HG03558 (cell line): Measurements from ENCODE around the gene WBP2NL.

Source experiments
- ATAC-seq: cut with Tn5 transposase; IDR thresholded peaks from one replicate; pipeline ENCODE4 v1.9.1; 2021; ENCODE audit warnings: moderate number of reproducible peaks; ENCODE audit not compliant: unreplicated experiment; ENCODE audit errors: extremely low read depth

Gene WBP2NL

DNA sequence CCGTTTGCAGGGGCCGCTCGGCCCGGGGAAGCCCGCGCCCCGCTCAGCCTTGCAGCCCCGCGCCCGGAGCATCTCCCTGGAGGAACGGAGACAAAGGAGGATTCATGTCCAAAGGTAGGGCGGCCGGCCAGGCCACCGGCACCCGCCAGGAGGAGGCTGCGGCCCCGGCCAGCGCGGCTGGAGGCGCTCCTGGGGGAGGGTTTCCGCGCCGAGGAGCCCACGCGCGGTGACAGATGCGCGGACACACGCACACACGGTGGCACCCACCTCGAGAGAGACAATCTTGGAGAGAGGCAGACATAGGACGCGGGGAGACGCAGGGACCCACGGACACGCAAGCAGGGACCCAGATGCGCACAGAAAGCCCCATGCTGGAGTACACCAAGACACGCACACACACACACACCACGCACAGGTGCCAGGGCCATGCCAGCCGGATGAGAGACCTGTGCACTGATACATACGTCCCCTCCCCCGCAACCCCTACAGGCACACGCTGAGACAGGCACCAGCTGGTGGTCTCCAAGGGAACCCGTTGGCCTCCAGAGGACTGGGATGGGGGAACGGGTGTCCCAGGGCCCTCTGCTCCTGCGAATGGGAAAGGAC lies 21.5 kb upstream of the WBP2NL start:
- ATAC-seq, result no peak

DNA sequence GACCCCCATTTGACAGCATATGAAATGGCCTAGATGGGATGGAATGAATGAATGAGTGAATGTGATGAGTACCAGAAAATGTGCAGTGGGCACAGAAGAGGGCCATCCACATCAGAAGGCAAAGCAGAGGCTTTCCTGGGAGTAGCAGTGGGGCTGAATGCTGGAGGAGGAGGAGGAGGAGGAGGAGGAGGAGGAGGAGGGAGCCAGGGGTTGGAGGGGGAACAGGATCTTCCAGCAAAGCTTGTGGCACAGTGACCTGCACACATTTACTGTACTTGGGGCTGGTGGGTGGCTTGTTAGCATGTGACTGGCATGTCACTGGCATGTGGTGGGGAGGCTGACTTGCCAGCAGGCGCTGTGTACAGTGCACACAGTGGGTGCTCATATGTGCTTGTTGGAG lies 19.9 kb upstream of the WBP2NL start:
- no peak for ATAC-seq

DNA sequence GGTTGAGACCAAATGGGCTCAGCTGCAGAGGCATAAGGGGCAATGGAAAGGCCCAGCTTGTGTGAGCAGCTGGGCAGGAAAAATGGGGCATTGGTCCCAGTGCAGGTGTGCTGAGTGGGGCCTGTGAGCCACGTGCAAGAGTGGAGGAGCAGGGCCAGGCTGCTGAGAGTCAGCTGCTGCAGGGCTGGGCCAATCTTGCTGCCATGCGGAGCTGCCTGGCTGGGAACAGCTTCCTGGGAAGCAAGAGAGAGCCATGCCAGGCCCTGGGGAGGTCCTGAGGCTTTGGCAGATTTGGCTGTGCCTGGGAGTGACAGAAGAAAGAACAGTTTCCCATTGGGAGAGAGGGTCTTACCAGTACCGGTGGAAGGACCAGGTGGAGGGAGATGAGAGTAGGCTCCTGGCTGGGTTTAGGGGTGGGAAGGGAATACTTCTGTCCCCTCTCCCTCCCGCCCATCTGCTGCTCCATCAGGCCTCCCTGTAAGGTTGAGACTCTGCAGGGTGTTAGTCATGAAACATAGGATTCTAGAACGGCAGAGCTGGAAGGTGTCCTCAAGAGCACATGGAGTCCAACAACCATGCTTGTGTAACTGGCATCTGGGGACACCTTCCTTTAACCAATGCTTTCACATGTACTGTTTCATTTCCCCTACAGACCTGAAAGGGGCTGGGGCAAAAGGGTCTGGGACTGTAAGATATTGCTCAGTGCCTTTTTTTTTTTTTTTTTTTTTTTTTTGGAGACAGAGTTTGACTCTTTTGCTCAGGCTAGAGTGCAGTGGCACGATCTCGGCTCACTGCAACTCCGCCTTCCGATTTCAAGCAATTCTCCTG lies 19.0 kb upstream of the WBP2NL start:
- no peak for ATAC-seq

DNA sequence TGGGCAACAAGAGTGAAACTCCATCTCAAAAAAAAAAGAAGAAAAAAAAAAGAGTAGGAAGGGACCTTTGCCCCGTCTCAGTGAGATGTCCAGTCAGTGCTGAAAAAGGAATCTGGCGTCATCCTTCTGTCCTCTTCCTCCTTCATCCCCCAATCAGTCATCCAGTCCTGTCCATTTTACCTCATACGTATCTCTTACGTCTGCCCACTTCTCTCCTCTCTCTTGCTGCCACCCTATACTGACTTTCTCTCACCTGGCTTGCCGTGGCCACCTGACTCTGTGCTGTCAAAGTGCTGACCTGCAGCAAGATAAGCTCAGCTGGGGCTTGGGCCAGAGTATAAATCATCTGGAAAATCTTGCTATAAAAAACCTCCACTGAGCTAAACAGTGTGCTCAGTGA lies 15.7 kb upstream of the WBP2NL start:
- ATAC-seq, result no peak

DNA sequence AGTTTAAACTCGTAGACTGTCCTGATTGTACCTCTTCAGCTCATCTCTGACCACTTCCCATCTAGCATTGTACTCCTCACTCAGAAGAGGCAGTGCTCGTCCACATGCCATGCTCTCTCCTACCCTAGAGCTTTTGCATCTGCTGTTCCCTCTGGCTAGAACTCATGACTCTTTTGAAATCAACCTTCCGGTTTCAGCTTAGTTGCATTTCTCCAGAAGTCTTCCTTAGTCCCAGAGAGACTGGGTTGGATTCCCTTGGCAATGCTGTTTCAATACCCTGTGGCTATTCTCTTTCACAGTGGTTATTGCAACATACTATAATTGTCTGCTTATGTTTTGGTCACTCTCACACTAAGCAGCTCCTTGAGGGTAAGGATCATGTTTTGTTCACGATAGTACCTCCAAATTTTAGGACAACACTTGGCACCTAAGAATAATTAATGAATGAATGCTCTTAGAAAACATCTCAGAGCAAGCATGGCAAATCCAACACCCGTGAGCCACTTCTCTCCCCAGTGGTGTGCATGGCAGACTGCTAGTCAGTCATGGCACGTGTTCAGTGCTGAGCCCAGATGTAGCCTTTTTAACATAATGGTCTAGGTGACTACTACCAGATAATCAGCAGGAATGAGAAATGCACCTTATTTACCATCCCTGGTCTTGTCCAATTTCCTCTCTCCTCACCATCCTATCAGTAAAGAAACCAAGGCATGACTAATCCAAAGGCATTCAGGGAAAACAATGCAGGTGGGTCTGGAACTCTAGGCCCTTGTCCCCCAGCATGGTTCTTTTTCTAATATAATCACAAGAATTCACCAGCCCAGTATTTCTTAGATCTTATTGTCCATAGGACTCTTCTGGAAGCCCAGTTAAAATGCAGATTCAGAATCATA lies 14.8 kb upstream of the WBP2NL start:
- ATAC-seq, result no peak

DNA sequence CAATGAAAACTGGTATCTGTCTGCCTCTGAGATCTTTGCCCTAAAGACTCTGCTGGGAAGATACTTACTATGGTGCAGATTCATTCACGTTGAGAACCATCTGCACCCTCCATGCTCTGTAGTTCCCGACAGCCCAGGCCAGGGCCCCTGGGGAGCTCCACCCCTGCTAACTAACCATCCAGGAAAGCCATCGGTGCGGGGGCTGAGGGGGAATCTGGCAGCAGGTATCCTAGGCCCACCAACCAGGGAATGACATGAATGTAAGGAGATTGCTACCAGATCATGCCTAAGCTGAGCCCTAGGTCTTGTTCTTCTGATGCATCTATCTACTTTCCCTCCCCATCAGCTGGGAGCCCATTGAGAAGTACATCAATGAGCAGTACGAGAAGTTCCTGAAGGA lies 11.3 kb upstream of the WBP2NL start:
- ATAC-seq, result no peak

DNA sequence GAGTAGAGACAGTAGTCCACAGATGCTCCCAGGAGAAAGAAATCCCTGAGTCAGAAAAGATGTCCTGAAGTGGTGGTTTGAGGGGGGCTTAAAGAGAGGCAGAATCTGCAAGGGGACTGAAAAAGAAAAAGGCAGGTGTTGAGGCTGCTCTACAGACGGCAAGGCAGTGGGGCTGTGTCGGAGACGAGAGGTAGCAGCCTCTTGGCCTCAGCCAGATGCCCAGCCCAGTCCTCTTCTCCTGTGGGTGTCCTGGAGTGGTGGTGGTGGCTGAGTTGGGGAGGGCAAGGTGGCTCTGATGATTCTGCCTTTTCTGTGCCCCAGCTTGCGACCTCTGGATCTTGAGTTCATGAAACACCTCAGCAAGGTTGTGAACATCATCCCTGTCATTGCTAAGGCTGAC lies 9.3 kb upstream of the WBP2NL start:
- ATAC-seq, result no peak

DNA sequence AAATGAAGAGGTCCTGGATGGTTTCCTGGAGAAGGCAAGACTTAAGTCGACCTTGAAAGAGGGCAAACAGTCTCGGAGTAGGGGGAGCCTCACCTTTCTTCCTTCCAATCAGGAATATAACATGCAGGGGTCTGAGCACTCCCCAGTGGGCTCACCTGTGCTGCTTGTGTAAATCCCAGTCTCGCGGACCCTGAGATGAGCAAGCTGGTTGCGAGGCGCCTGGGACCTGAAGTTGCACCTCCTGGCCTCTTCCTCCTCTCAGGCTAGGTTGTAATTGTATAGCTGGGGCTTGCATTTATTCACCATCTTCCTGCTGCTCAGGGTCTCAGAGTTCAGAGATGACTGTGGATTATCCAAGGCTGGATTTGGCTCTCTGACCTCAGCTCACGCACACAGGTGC lies 7.5 kb upstream of the WBP2NL start:
- ATAC-seq, result no peak

DNA sequence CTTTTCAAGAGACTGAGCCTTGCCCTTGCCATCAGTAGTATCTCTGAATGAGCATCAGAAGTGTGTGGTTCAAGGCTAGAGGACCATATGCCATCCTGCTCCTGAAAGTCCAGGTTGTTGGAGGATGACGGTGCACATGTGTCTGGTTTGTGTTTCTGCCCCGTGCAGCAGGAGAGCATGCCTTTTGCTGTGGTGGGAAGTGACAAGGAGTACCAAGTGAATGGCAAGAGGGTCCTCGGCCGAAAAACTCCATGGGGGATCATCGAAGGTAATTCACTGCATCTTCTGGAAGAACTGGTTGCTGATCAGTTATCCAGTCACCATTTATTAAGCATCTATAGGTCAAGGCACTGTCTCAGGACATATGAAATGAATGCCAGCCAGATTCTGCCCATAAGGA lies 6.1 kb upstream of the WBP2NL start:
- ATAC-seq, result no peak

DNA sequence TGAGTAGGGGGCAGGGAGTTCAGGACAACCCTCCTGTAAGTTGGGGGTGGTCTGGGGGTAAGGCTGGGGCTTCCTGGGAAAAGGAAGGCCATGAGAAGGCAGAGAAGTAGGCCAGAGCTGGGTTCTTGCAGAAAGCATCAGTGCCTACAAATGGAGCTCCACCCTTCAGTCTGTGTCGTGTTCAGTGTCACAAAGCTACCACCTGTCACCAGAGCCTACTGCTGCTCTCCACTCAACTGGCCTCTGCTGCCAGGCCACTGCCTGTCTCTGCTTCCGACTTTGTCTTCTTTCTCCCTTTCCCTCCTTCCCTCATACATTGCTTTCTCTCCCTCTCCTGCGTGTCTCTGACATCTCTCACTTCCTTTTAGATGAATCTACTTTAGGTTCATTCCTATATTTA lies 3.4 kb upstream of the WBP2NL start:
- no peak for ATAC-seq

DNA sequence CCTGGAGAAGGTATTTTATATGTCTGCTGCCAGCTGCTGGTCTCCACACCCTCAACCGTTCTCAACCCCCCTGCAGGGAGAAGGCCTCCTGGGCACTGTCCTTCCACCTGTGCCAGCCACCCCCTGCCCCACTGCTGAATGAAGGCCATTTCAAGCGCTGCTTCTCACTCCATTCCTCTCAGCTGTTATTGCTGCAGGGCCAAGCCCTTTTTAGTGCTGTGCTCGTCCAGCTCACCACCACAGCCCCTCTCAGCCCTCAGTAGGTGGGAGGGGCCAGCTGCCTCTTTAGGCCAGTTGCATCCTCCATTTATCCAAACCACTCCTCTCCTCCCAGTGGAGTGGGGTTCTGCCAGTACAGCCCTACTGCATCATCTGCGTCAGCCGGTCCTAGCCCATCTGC lies 1.8 kb upstream of the WBP2NL start:
- no peak for ATAC-seq

DNA sequence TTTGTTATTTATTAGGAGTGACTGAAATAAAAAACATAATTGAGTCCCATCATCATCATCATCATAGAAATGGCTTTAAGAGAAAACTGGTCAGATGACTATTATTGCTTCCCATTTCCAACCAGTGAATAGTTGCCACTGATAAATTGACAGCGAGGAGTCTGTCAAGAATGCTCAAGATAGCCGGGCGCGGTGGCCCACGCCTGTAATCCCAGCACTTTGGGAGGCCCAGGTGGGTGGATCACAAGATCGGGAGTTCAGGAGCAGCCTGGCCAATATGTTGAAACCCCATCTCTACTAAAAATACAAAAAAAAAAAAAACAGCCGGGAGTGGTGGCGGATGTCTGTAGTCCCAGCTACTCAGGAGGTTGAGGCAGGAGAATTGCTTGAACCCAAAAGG lies 1.9 kb downstream of the WBP2NL start:
- no peak for ATAC-seq

DNA sequence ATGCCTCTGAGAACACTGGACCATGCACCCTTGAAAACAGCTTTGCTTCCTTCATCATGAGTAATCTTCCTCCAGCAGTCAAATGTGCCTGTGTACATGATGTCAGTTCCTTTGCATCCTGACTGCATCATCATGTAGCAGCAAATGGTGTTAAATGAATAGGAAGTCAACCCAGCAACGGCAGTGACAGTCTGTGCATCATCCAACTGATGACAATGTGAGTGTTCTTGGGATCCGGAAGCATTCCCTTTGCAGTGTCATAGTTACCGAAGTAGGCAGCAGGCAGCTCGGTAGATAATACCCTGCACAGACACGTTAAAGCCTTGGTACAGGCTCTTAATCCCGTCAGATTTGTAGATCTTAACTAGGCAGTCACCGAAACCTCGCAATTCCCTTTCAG lies 2.5 kb downstream of the WBP2NL start:
- ATAC-seq, result no peak

DNA sequence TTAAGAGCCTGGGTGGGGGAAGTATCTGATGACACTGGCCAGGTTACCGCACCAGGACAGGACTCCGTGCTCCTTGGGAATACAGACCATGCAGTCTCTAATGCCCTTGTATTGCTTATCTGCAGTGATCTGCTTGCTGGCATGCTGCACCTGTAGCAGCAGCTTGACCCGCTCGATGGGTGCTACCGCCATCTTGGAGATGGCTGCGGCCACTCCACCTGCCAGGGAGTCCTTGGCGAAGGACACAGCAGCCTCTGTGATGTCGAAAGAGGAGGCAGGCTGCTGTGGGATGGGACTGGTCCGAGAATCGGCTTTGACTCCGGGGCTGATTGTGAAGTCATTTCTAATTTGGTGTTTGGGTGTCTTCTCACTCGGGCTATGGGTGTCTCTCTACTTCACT lies 3.1 kb downstream of the WBP2NL start:
- ATAC-seq, result no peak

DNA sequence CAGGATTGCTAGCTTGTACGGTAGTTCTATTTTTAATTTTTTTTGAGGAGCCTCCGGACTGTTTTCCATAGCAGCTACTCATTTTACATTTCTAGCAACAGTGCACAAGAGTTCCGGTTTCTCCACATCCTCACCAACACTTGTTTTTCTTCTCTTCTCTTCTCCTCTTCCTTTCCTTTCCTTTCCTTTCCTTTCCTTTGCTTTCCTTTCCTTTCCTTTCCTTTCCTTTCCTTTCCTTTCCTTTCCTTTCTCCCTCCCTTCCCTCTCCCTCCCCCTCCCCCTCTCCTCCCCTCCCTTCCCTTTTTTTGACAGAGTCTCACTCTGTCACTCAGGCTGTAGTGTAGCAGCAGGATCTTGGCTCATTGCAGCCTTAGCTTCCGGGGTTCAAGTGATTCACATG lies 9.3 kb downstream of the WBP2NL start:
- ATAC-seq, result no peak

DNA sequence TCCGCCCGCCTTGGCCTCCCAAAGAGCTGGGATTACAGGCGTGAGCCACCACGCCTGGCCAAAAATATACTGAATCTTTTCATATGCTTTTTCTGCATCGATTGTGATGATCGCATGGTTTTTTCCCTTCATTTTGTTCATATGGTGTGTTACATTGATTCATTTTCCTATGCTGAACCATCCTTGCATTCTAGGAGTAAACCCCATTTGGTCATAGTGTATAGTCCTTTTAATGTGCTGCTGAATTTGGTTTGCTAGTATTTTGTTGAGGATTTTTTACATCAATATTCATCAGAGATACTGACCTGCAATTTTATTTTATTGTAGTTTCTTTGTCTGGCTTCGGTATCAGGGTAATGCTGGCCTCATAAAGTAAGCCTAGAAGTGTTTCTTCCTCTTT lies 12.2 kb downstream of the WBP2NL start:
- no peak for ATAC-seq

DNA sequence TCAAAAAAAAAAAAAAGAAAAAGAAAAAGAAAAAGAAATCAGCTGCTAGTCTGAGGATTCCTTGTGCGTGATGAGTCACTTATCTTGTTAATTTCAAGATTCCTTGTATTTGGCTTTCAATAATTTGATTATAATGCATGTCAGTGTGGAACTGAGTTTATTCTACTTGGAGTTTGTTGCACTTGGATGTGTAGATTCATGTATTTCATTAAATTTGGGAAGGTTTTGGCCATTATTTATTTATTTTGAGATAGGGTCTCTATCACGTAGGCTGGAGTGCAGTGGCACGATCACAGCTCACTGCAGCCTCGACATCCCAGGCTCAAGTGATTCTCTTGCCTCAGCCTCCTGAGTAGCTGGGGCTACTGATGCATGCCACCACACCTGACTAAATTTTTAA lies 14.8 kb downstream of the WBP2NL start:
- ATAC-seq, result no peak

DNA sequence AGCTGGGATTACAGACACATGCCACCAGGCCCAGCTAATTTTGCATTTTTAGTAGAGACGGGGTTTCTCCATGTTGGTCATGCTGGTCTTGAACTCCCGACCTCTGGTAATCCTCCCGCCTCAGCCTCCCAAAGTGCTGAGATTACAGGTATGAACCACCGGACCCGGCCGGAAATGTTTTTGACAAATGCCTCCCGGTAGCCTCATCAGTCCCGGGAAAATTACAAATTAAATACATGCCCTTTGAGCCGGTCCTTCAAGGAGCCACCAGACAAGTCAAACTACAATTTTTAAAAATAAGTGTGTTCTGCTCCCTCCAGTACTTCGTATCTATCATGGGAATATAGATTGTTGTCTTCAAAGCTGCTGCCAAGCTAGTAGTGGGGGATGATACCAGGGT lies 17.5 kb downstream of the WBP2NL start:
- ATAC-seq, result no peak

DNA sequence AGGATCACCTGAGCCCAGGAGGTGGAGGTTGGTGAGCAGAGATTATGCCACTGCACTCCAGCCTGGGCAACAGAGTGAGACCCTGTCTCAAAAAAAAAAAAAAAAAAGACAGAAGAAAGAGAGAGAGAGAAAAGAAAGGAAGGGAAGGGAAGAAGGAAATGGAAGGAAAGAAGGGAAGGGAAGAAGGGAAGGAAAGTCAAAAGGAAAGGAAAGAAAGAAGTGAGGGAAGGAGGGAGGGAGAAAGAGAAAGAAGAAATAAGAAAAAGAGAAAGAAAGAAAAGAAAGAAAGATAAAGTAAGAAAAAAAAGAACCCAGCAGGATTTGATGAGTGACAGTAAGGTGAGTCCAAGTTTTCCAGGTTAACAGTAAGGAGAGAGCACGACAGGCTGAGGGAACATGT lies 19.6 kb downstream of the WBP2NL start:
- ATAC-seq, result no peak

DNA sequence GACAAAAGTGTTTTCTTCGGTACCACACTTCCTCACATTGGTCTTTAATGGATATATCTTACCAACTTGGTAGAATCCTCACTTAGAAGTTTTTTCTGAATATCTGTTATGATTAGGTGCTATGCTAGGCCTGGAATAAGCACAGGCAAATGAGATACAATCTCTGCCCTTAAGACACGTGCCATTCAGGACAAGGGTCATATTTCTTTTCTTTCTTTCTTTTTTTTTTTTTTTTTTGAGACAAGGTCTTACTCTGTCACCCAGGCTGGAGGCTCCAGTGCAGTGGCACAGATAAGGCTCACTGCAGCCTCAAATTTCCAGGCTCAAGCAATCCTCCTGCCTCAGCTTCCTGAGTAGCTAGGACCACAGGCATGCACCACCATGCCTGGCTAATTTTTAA lies 23.0 kb downstream of the WBP2NL start:
- ATAC-seq, result no peak

DNA sequence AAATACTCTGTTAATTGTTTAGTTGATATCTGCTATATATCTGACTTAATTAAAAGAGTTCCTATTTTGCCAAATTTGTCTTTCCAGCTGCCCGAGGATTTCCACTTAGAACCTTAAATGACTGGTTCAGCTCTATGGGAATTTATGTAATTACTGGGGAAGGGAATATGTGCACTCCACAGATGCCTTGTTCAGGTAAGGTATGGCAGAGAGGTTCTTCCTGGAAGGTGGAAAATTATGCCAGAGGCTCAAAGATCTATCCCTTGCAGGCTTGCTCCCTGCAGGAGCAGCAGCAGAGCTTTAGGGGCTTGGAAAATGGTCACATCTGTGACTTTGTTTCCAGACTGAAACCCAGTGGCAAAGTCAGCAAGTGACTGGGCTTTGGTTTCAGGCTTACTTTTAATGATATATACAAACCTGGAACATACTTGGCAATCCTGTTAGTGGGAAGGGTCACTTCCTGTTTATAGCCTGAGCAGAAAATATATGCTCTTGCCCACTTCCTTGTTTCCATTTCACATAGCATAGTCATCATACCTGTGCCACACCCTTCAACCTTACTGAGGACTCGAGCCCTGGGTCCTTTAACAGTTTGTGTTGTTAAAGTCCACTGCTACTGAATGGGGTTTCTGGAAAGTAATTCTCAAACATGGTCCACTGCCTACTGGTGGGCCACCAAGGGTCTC lies 23.7 kb downstream of the WBP2NL start:
- no peak for ATAC-seq
